K562 (cell line): ENCODE measurements around the gene ST3GAL3. TPM values are rescaled to one million over a fixed set of nuclear protein-coding genes. Genes with fewer than 3 reads are reported as not detected.
A peak's percentile ranks its signal among the peaks of the same experiment; 100 is the strongest.

Source experiments
- CBX5 ChIP-seq: IDR thresholded peaks from 2 replicates; pipeline ENCODE4 v1.6.1; 2014; ENCODE audit warnings: low read depth, borderline replicate concordance
- CREB1 ChIP-seq, 2 experiments: sonication (generic) in 1 of 2; formaldehyde crosslinking in 1 of 2; IDR thresholded peaks; 2 replicates each; pipeline versions ENCODE4 v1.6.1 to v1.8.0; 2012 to 2022; ENCODE audit warnings: inconsistent platforms in 1 of 2, mild to moderate bottlenecking in 1 of 2, missing genetic modification reagents in 1 of 2, moderate library complexity in 1 of 2
- ELF1 ChIP-seq: fragments of 200-800 bp; sonication (Bioruptor generic); IDR thresholded peaks from 2 replicates; pipeline ENCODE4 v1.6.1; 2016; ENCODE audit warnings: missing genetic modification characterization, missing compliant biosample characterization
- GTF2E2 ChIP-seq: fragments of 200-800 bp; sonication (Bioruptor generic); IDR thresholded peaks from 2 replicates; pipeline ENCODE4 v1.6.1; 2016; ENCODE audit warnings: missing genetic modification characterization, missing compliant biosample characterization
- KAT2B ChIP-seq: IDR thresholded peaks from one replicate; pipeline ENCODE4 v1.6.1; 2012; ENCODE audit warnings: low read depth, mild to moderate bottlenecking, control low read depth, inconsistent platforms, low read length, moderate library complexity
- MCM3 ChIP-seq: fragments of 450-650 bp; IDR thresholded peaks from 2 replicates; pipeline ENCODE4 v1.6.1; 2016
- MEF2A ChIP-seq: IDR thresholded peaks from 2 replicates; pipeline ENCODE4 v1.6.1; 2011; ENCODE audit warnings: low read depth, mild to moderate bottlenecking, low read length, moderate library complexity; ENCODE audit not compliant: control insufficient read depth
- PHTF2 ChIP-seq: fragments of 250-450 bp; sonication (Bioruptor Pico); IDR thresholded peaks from 2 replicates; pipeline ENCODE4 v1.5.0; 2021; ENCODE audit warnings: mild to moderate bottlenecking
- POLR2B ChIP-seq: fragments of 450-650 bp; IDR thresholded peaks from 2 replicates; pipeline ENCODE4 v1.6.1; 2018; ENCODE audit warnings: low read depth; ENCODE audit not compliant: partially characterized antibody
- PTTG1 ChIP-seq: fragments of 450-650 bp; IDR thresholded peaks from 2 replicates; pipeline ENCODE4 v1.6.1; 2016; ENCODE audit warnings: low read depth, mild to moderate bottlenecking, missing genetic modification characterization, missing compliant biosample characterization
- RB1 ChIP-seq: fragments of 450-650 bp; IDR thresholded peaks from 2 replicates; pipeline ENCODE4 v1.6.1; 2017; ENCODE audit warnings: low read depth, mild to moderate bottlenecking
- SMARCA5 ChIP-seq: fragments of 450-650 bp; IDR thresholded peaks from 2 replicates; pipeline ENCODE4 v1.6.1; 2016
- STAG1 ChIP-seq: sonication (generic); formaldehyde crosslinking; IDR thresholded peaks from 2 replicates; pipeline ENCODE4 v1.5.0; 2020; ENCODE audit warnings: missing genetic modification reagents, borderline replicate concordance
- SUPT5H ChIP-seq: fragments of 450-650 bp; IDR thresholded peaks from 2 replicates; pipeline ENCODE4 v1.6.1; 2016
- TAF1 ChIP-seq: IDR thresholded peaks from 2 replicates; pipeline ENCODE4 v1.6.1; 2011; ENCODE audit warnings: mild to moderate bottlenecking, low read length, moderate library complexity; ENCODE audit not compliant: insufficient read depth, control insufficient read depth, severe bottlenecking; ENCODE audit errors: extremely low read depth
- TOE1 ChIP-seq, 2 experiments: fragments of 450-650 bp in 1 of 2; sonication (generic) in 1 of 2; formaldehyde crosslinking in 1 of 2; IDR thresholded peaks; 2 replicates each; pipeline versions ENCODE4 v1.7.1 to v1.8.0; 2016 to 2022; ENCODE audit warnings: borderline replicate concordance in 2 of 2, mild to moderate bottlenecking in 2 of 2, antibody characterized with exemption in 1 of 2, inconsistent platforms in 1 of 2, low read depth in 1 of 2, missing genetic modification reagents in 1 of 2, moderate library complexity in 1 of 2
- ZNF41 ChIP-seq: fragments of 250-450 bp; sonication (Bioruptor Pico); conservative IDR thresholded peaks from 2 replicates; pipeline ENCODE4 v1.4.0; 2020; ENCODE audit warnings: mild to moderate bottlenecking
- ZNF444 ChIP-seq: fragments of 250-450 bp; sonication (Bioruptor Pico); IDR thresholded peaks from 2 replicates; pipeline ENCODE4 v1.4.0; 2020; ENCODE audit warnings: mild to moderate bottlenecking, moderate library complexity
- ZNF507 ChIP-seq: conservative IDR thresholded peaks from 2 replicates; pipeline ENCODE4 v1.6.1; 2017; ENCODE audit warnings: missing genetic modification characterization, missing compliant biosample characterization
- ZNF780A ChIP-seq: fragments of 250-450 bp; sonication (Bioruptor Pico); IDR thresholded peaks from 2 replicates; pipeline ENCODE4 v1.5.0; 2021; ENCODE audit warnings: mild to moderate bottlenecking
- polyA plus RNA-seq, 8 experiments: library from polyadenylated mRNA; depleted of rRNA in 4 of 8; stranded (reverse) in 5 of 8; unstranded in 3 of 8; fragments of >200 nt; fragmentation: Nextera tagmentation in 2 of 8; fragmentation: Illumina TruSeq in 1 of 8; extraction: Ambion mirVana in 2 of 8; extraction: Trizol in 1 of 8; gene quantifications; 2 replicates each; pipeline versions ENCODE4 v1.2.1 to v1.2.3, GENCODE V29; 2011 to 2014; ENCODE audit warnings: inconsistent platforms in 1 of 8, missing spikeins in 1 of 8
- total RNA-seq, 7 experiments: library from RNA; depleted of rRNA in 6 of 7; stranded (reverse); fragments of >200 nt in 6 of 7; fragmentation: Illumina TruSeq in 2 of 7; extraction: Trizol in 2 of 7; gene quantifications; 2 replicates each; pipeline versions ENCODE4 v1.2.1 to v1.2.3, GENCODE V29; 2011 to 2021; ENCODE audit warnings: low replicate concordance in 1 of 7
- TF ChIP-seq, protein P1 (sequence below): fragments of 250-450 bp; sonication (Bioruptor Pico); IDR thresholded peaks from 2 replicates; pipeline ENCODE4 v1.8.0; 2021; ENCODE audit warnings: borderline replicate concordance, mild to moderate bottlenecking, moderate library complexity; ENCODE audit not compliant: poor library complexity, severe bottlenecking
- TF ChIP-seq, protein P2 (sequence below): fragments of 450-650 bp; formaldehyde crosslinking; IDR thresholded peaks from 2 replicates; pipeline ENCODE4 v1.4.0; 2020; ENCODE audit warnings: mild to moderate bottlenecking, moderate library complexity
- TF ChIP-seq, protein P3 (sequence below): fragments of 450-650 bp; formaldehyde crosslinking; conservative IDR thresholded peaks from 2 replicates; pipeline ENCODE4 v1.4.0; 2022; ENCODE audit warnings: mild to moderate bottlenecking, missing genetic modification characterization
- TF ChIP-seq, protein P4 (sequence below): fragments of 250-450 bp; sonication (Bioruptor Pico); IDR thresholded peaks from 2 replicates; pipeline ENCODE4 v1.8.0; 2022; ENCODE audit warnings: moderate library complexity, mild to moderate bottlenecking, inconsistent platforms

The ST3GAL3 gene
- total and polyA plus RNA-seq, 9 of the 15 experiments (the other 6 are each of a cell fraction or from before 2014, with no cell fraction given): 1.2 to 18.9 (median 11.0) TPM

DNA sequence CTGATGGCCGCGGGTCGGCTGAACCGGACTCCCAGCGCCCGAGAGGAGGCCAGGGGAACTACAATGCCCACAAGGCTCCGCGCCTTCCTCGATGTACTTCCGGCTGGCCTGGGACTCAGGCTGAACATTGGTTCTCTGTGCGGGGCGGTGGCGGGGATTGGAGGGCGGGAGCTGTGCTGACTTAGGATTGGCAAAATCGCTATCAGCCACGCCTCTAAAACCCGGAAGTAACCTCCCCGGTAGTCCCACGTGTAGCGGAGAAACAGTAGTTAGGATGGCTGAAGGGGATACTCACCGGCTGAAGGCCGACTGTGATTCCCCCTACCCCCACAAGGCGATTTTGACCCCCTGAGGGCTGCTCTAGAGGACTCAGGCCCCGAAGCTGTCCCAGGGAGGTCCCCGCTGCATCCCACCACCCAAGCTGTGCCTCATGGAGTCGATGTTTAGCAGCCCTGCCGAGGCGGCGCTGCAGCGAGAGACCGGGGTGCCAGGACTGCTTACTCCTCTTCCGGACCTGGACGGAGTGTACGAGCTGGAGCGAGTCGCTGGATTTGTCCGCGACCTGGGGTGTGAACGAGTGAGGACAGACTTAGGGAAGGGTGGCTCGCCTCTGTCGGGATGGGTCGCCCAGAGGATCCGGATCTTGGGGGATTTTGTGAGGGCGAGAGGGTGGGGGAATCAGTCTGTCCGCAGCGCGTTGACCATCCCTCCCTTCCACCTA, 262.6 kb downstream of the ST3GAL3 start, which contains the start of gene DPH2 (continued):
- no peak for TF ChIP-seq ZNF41
- TF ChIP-seq ZNF780A: no peak
- no peak for TF ChIP-seq PTTG1 (tag)
- TF ChIP-seq, protein P1, sequence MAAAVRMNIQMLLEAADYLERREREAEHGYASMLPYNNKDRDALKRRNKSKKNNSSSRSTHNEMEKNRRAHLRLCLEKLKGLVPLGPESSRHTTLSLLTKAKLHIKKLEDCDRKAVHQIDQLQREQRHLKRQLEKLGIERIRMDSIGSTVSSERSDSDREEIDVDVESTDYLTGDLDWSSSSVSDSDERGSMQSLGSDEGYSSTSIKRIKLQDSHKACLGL (CRISPR knock-in tag): peak; percentile 95
- peak; percentile 44 for TF ChIP-seq POLR2B
- TF ChIP-seq MCM3: no peak
- TF ChIP-seq, protein P2, sequence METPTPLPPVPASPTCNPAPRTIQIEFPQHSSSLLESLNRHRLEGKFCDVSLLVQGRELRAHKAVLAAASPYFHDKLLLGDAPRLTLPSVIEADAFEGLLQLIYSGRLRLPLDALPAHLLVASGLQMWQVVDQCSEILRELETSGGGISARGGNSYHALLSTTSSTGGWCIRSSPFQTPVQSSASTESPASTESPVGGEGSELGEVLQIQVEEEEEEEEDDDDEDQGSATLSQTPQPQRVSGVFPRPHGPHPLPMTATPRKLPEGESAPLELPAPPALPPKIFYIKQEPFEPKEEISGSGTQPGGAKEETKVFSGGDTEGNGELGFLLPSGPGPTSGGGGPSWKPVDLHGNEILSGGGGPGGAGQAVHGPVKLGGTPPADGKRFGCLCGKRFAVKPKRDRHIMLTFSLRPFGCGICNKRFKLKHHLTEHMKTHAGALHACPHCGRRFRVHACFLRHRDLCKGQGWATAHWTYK (CRISPR knock-in tag): no peak
- TF ChIP-seq PHTF2 (CRISPR knock-in tag): no peak
- TF ChIP-seq RB1: peak; percentile 62
- TF ChIP-seq, protein P3, sequence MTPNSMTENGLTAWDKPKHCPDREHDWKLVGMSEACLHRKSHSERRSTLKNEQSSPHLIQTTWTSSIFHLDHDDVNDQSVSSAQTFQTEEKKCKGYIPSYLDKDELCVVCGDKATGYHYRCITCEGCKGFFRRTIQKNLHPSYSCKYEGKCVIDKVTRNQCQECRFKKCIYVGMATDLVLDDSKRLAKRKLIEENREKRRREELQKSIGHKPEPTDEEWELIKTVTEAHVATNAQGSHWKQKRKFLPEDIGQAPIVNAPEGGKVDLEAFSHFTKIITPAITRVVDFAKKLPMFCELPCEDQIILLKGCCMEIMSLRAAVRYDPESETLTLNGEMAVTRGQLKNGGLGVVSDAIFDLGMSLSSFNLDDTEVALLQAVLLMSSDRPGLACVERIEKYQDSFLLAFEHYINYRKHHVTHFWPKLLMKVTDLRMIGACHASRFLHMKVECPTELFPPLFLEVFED (CRISPR knock-in tag): no peak
- TF ChIP-seq CREB1 (IDR thresholded peaks at IDR 0.05): peak; percentile 71
- peak; percentile 25; the same call in 1 of the 2 replicates for TF ChIP-seq CREB1 (CRISPR knock-in tag; IDR thresholded peaks at IDR 0.05)
- no peak for TF ChIP-seq ZNF507 (tag)
- TF ChIP-seq GTF2E2 (tag): no peak
- TF ChIP-seq, protein P4, sequence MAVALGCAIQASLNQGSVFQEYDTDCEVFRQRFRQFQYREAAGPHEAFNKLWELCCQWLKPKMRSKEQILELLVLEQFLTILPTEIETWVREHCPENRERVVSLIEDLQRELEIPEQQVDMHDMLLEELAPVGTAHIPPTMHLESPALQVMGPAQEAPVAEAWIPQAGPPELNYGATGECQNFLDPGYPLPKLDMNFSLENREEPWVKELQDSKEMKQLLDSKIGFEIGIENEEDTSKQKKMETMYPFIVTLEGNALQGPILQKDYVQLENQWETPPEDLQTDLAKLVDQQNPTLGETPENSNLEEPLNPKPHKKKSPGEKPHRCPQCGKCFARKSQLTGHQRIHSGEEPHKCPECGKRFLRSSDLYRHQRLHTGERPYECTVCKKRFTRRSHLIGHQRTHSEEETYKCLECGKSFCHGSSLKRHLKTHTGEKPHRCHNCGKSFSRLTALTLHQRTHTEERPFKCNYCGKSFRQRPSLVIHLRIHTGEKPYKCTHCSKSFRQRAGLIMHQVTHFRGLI (CRISPR knock-in tag): no peak
- peak; percentile 62; the same call in 1 of the 2 replicates for TF ChIP-seq SUPT5H
- no peak for TF ChIP-seq MEF2A
- TF ChIP-seq TOE1 (IDR thresholded peaks at IDR 0.05; ENCODE audit: borderline replicate concordance): no peak
- TF ChIP-seq TOE1 (CRISPR knock-in tag; IDR thresholded peaks at IDR 0.05; ENCODE audit: borderline replicate concordance, low read depth): no peak
- no peak for TF ChIP-seq STAG1 (CRISPR knock-in tag)
- TF ChIP-seq CBX5: no peak
- TF ChIP-seq KAT2B: no peak
- TF ChIP-seq ZNF444: no peak
- TF ChIP-seq ELF1: peak; percentile 98
- TF ChIP-seq TAF1: no peak
- no peak for TF ChIP-seq SMARCA5
